ENCODE measurements around the gene SLC34A2.

DNA sequence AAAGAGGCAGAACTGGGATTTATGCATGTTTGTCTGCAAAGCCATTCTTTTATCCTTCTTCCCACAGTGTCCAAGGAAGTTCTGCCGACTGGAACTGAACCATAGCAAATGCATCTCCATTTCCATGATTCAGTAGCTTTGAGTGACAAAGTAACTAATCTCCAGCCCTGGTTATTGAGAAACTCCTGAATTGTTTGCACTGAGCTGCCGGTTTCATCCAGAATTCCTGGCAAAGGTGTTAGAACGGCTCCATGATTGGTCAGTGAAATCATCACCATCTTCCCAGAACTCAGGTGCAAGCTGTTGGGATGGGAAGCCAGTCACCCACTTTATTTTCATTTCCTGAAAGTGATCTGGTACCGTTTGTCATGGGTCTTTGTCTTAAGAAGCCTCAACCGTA lies 47.0 kb upstream of the SLC34A2 start:
- no peak for TF ChIP-seq EZH2 (IDR thresholded peaks at IDR 0.05; ENCODE audit: low read depth)
- TF ChIP-seq, protein P1, sequence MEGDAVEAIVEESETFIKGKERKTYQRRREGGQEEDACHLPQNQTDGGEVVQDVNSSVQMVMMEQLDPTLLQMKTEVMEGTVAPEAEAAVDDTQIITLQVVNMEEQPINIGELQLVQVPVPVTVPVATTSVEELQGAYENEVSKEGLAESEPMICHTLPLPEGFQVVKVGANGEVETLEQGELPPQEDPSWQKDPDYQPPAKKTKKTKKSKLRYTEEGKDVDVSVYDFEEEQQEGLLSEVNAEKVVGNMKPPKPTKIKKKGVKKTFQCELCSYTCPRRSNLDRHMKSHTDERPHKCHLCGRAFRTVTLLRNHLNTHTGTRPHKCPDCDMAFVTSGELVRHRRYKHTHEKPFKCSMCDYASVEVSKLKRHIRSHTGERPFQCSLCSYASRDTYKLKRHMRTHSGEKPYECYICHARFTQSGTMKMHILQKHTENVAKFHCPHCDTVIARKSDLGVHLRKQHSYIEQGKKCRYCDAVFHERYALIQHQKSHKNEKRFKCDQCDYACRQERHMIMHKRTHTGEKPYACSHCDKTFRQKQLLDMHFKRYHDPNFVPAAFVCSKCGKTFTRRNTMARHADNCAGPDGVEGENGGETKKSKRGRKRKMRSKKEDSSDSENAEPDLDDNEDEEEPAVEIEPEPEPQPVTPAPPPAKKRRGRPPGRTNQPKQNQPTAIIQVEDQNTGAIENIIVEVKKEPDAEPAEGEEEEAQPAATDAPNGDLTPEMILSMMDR (conservative IDR thresholded peaks at IDR 0.05), result no peak
